ENCODE data around the gene KLHL33.

KLHL33 gene

DNA sequence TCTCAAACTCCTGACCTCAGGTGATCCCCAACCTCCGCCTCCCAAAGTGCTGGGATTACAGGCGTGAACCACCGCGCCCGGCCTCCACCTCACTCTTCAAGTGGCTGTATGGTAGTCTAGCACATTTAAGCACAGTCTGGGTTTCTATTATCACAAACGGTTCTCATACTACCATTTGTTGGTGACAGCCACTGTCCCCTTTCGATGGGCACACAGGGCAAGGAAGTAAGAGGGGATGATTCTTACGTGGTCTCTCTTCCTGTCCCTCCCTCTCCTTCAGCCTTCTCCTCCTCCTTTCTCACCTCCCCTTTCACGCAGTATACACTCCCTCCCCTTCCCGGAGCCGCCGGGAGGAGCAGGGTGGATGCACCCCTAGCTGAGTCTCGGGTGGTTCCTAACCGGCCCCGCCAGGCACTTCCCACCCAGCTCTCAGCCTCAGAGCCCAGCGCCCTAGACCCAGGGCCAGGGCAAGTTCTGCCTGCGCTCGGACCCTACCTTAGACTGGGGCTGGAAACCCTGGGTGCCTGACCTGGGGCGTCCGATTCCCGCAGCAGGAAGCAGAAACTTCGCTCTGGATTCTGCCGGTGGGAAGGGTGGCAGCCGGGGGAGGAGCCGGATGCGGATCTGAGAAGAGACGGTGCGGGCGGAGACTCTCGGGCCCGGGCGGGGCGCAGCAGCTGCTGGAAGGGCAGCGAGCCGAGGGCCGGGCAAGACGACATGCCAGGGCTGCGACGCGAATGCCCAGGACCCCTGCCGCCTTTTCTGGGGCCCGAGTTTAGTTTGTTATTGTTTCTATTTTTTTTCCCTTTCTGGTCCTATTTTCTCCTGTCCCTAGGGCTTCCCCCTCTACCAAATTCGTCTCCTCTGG is 22.9 kb downstream of the KLHL33 start, which contains the start of gene TEP1:
Gene TEP1, minus strand, starts transcription at position 626 of the 868 bp plus-strand sequence. CDS start 5,062 bp downstream, outside the sequence.
- peak; percentile 68 for DNase-seq (ENCODE audit: low spot score)

DNA sequence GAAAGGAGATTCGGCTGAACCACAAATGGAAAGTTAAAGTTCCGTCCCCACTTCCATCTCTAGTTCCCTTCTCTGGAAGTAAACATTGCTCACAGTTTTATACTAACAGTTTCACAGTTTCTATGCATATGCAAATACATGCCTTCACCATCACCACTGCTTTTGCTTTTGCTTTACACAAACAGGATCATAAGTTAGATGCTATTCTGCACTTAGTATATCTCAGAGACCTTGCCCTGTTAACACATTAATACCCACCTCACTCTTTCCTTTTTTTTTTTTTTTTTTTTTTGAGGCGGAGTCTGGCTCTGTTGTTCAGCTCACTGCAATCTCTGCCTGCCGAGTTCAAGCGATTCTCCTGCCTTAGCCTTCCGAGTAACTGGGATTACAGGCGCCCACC is 23.6 kb downstream of the KLHL33 start:
- no peak for DNase-seq (ENCODE audit: low spot score)

DNA sequence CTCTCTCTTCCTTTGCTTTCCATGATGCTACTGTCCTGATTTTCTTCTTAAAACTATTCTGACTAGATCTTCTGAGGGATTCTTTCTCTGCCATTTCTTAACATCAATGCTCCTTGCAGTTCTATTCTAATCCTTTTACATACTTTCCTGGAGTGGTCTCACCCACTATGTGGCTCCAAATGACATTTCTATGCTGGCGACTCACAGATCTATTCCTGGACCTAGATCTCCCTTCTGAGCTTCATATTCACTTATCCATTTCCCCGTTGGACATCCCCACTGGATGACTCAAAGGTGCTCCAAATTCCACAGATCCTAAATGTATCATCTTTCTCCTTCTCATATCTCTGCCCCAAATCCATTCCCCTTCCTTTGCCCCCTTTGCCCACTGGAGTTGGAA is 26.7 kb downstream of the KLHL33 start:
- no peak for DNase-seq (ENCODE audit: low spot score)

DNA sequence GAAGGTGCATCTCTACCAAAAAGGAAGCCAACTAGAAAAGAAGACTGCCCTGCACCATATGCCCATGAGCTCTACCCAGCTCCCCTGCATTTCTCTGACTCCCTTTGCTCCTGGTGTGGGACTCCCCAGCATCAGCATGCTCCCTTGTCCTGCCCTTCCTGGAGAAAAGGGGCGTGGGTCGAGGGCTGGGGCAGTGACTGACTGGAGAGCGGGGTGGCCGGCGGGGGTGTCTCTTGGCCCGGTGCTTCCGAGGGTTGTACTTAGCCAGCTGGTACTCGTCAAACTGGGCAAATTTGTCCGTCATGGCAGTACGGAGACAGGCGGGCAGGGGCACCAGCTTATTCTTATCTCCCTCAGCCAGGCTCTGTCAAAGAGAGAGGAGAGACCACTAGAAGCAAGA is 32.4 kb downstream of the KLHL33 start:
- no peak for DNase-seq (ENCODE audit: low spot score)

DNA sequence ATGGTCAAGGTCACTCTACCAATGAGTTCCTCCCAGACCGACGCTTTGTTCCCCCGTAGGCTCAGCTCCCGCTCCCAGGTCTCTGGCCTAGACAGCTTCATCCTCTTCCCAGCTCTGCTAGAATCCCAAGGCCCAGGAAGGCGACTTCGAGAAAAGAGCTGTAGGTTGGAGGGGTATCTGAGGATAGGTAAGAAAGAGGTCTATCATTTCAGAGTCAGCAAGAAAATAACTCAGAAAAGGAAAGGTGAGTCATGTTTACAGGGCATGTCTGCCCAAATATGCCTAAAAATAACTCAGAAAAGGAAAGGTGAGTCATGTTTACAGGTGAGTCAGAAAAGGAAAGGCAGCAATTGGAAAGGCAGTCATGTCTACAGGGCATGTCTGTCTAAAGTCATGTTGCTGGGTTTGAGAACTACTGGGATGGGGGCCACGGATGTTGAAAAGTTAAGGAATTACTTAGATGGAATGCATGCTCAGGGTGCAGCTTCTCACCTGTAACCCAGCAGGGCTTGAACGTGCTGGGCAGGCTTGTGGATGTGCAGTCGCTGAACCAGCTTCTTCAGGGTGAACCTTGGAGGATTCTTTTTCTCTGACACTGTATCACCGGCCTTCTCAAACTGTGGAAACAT is 34.9 kb downstream of the KLHL33 start:
- no peak for DNase-seq (ENCODE audit: low spot score)

DNA sequence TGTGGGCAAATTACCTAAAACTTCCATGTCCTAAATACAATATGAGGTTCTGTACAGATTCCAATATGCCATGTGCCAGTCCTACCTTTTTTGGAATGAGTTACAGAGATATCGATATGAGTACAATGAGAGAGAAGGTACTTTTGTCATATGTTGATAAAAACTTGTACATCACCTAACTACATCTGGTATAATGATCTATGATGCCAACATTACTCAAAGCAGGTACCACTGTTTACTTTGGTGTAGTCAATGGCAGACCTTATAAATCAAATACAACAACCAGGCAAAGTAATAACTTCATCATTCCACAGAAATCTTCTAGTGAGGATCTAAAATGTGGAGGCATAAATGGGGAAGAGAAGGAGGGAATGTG is 35.4 kb downstream of the KLHL33 start:
- DNase-seq (ENCODE audit: low spot score), result no peak

DNA sequence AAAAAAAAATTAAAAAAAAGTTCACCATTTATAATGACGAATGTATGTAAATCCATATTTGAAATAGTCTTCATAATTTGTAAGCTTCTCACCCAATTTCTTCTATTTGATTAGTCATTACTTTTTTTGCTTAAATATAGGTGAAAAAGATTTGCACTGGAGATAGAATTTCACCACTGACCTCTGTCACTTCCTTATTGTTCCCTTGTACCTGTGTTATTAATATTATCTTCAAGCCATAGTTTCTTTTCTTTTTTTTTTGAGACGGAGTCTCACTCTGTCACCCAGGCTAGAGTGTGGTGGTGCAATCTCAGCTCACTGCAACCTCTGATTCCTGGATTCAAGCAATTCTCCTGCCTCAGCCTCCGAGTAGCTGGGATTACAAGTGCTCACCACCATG is 38.5 kb downstream of the KLHL33 start:
- no peak for DNase-seq (ENCODE audit: low spot score)

DNA sequence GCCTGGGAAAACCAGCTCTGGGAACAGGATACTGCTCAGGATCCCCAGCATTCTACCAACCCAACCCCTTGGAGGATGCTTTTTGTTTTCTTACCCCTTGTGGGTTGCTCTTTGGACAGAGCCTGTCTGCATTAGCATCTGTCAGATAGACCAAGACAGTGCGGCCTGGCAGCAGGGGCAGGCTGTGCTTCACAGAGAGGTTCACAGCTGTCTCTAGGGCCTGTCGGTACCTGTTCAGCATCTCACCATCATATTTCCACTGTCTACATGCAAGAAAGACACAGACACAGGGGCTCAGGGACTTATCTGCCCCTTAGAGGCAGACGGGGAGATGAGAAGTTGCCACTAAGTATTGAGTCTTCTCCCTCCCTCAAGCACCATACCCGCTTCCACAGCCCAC is 44.5 kb downstream of the KLHL33 start:
- DNase-seq (ENCODE audit: low spot score), result no peak

DNA sequence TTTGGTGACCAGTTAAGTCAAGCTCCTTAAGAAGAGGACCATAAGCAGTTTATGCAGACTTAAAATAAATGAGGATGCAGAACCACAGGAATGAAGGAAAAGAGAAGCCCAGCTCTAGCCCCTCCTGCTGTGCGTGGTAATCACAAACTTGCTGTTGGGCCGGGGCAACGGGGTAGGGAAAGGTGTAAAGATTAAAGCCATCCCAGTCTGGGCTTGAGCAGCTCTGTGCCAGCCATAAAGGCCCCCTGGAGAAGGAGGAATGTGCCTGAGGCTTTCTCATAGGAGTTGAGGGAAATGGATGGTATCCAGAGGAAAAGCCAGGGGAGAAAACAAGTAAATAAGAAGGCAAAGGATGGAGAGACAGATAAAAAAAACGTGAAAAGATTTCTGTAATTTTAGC is 47.8 kb downstream of the KLHL33 start:
- DNase-seq (ENCODE audit: low spot score), result no peak

DNA sequence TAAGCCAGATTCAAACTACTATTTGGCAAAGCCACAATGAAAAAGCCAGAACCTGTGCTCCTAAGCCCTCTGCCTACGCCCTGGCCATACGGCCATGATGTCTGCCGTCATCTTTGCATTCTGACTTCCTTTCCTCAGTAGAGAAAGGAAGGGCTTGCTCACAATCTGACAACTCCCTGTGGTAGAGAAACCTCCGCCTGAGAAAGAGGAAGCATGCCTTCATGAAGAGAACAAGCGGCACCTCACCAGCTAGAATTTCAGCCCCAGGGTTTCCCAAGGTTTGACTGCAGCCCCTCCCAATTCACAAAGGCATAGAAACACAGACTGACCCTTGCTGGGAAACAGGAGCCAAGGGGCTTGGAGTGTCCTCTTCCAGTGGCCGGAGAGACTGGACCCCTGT is 48.4 kb downstream of the KLHL33 start:
- no peak for DNase-seq (ENCODE audit: low spot score)

DNA sequence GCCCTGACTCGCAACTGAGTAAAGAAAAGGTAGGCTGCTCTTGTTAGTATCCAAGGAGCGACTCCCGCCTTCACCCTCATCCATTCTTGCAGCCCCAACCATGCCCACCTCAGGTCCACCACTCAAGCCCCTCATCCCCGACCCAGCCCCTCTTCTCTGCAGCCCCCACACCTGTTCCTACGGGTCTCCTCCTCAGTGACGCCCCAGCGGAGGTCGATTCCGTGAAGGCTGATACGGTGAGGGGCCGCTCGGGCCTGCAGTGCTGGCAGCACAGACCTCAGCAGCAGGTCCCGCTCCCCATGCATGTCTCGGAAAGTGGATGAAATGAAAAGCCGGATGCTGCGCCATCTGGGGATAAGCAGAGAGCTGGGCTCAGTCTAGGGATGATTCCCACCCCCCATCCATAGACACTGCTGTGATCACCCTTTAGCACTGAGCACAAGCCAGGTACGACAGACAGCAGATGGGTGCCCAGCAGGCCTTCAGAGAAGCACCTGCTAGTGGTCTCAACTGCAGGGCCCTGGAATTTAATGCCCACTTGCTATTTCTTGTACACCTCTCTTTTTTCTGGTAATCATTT is 49.6 kb downstream of the KLHL33 start:
- no peak for DNase-seq (ENCODE audit: low spot score)

DNA sequence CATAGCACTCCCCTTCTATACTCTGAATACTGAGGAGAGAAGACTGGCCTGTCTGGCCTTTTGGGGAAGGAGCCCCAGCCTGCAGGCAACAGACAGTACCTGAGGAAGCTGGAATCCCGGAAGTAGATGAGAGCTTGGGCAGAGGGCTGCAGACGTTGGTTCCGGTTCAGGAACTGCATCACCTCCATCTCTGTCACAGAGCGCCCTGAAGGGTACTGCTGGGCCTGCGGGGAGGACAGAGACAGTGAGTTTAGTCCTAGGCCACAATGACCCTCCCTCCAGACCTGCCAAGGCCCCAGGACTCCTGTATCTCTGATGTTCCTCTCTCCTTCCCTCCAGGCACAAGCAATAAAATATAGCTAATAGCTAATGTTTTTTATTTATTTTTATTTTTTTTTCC is 51.1 kb downstream of the KLHL33 start:
- DNase-seq (ENCODE audit: low spot score), result no peak

DNA sequence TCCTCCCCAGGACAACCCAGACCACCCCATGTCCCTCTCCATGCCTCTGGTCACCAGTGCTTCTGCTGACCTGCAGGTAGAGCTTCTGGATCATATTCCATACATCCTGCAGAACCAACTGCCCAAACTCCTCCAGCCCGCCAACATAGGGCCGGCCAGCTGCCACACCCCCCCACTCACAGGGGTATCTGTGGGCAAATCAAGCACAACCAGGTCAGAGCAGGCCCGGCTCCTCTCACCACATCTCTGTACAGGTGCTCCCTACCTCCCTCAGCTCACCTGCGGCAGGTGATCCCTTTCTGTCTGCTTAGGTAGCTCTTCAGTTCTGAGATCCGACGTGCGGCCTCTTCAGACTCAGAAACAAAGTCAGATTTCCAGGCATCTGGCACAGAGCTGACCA is 51.6 kb downstream of the KLHL33 start:
- no peak for DNase-seq (ENCODE audit: low spot score)

DNA sequence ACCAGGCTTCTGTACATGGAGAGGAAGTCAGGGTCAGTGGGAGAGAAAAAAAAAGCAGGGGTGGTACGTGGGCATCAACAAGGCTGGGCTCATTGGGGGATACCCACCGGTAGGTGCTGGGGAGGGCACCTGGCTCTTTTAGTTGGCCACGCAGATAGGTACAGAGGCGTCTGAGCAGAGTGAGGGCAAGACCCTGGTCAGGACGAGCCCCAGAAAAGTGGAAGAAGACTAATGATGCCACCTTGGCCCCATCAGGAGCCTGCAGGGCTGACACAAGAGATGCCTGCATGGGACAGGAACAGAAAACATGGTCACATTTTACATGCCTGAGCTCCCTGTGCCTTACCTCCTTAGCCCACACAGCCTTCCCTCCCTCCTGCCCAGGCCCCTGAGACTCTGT is 52.3 kb downstream of the KLHL33 start:
- DNase-seq (ENCODE audit: low spot score), result no peak

DNA sequence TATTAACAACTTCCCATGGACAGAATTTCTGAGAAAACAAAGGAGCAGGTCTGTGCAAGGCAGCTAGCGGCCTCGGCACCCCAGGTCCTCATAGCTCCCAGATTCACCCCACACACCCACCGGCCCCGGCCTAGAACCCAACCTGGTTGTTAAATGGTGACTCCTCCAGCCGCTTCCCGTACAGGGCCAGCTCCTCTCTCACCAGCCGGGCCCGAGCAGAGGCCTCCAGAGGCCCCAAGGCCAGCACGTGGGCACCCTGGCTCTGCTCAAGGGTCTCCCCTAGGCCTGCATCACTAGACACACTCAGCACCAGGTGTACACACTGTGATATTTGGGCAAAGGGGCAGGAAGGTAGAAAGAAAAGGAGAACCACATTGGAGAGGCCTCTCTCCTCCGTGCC is 52.9 kb downstream of the KLHL33 start:
- DNase-seq (ENCODE audit: low spot score), result no peak

DNA sequence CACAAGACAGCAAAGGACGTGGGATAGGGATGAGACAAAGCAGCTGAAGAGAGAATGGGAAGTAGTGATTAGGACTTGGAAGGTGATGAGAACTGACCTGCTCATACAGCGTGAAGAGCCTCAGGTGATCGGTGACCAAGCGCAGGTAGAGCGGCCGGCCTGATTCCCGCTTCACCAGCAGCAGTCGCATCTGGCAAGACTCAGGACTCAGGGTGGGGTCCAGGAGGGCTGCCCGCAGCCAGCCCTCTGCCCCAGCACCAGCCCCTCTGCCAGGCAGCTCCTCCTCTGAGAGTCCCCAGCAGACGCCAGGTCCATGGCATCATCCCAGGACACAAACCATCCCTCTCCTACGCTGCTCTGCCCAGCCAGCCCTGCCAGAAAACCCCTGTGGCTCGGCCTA is 53.4 kb downstream of the KLHL33 start:
- no peak for DNase-seq (ENCODE audit: low spot score)

DNA sequence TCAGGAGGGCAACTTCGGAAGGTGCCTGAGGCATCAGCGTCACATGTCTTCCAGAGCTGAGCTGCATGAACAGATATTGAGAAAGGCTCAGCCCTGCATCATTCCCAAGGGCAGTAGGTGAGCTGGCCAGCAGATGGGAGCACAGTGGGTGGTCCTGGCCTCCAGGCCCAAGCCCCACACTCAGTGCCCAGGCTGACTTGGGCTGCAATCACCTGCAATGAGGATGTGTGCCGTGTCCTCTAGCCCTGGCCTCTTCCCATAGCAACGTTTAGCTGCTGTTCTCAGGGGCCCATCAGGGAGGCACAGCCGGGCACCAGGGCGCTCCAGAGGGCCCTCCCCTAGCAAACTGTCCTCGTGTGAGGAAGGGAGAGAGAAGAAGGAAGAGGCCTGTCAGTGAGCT is 54.6 kb downstream of the KLHL33 start:
- no peak for DNase-seq (ENCODE audit: low spot score)

DNA sequence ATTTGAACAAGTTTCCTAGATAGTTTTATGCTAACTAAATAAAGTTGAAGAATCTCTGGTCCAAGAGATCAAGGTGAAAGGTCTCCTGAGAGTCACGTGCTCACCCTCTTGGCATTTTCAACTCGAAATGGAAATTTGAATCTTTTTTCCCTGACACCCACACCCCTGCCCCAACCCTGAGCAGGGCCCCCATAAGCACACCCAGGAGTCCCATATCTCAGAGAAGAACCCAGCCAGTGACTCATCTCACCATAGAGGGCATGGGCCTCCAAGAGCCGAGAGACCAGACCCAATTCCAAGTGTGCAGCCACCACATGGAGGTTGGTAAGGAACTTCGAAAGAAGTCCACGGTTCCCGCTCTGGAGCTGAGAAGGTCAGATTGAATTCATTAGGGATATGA is 55.3 kb downstream of the KLHL33 start:
- DNase-seq (ENCODE audit: low spot score), result no peak

DNA sequence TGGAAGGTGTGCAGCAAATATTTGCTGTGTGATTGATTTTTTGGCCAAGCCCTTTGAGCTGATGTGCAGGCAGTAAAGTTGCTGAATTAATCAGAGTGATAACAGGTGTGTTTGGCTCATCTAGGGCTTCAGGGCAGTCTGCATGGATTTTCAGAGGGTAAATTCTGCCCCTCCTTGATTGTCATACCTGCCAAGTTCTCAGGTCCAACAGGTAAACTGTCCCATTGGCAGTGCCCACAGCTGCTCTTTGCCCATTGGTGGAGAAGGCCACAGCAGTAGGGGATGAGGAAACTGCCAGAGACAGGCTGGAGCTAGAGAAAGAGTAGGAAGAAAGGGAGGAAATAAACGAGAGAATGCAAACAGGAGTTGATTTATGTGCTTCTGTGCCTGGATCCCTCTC is 56.2 kb downstream of the KLHL33 start:
- no peak for DNase-seq (ENCODE audit: low spot score)

DNA sequence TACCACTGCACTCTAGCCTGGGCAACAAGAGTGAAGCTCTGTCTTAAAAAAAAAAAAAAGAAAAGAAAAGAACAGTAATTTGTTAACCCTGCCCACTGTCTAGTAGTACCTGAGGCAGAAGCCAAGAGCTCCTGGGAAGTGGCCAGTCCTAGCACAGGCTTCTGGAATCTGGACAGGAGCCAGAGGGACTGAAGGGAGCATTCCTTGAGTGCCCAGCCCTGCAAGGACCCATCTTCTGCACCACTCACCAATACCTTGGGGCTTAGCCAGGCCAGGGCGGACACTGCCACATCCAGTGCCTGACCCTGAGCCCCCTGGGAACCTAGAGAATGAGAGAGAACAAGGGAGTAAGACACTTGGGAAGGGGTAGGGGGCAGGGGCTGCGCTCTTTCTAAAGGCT is 58.8 kb downstream of the KLHL33 start:
- no peak for DNase-seq (ENCODE audit: low spot score)

DNA sequence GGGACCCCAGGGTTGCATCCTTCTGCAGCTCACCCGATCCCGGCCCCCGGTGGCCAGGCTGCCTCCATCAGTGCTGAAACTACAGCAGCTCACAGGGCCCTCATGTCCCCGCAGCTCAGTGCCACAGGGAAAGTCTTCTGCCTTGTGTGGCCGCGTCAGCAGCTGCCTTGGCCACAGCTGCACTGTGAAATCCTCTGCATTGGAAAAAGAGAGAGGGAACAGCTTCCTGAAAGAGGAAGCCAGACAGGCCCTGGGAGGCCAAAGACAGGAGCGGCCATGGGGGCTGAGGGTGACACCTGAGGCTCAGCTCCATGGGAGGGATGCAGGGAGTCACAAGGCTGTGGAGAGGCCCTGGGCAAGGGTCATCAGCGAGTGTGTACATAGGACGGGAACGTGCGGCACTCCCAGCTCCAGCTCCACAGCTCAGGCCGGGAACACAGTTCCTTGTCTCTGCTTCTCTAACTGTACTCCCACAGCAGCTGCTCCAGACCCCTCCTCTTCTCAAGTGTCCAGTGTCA is 59.8 kb downstream of the KLHL33 start:
- no peak for DNase-seq (ENCODE audit: low spot score)

Measured in hematopoietic multipotent progenitor cell treated with erythropoietin and hydrocortisone succinate and interleukin-3 and kit ligand, for 15 days (in vitro differentiated cells).